Measurements from ENCODE around the gene UMOD.

UMOD gene

GRCh38 chr16:20347666-20348364 lies 4.7 kb downstream of the UMOD start:
- no peak for TF ChIP-seq GATA1 (IDR thresholded peaks at IDR 0.05; ENCODE audit: low read depth, low read length)
- TF ChIP-seq POLR2A (IDR thresholded peaks at IDR 0.05; ENCODE audit: low read length): no peak
- DNase-seq: no peak

- no peak for TF ChIP-seq POLR2A (IDR thresholded peaks at IDR 0.05; ENCODE audit: low read length)
- TF ChIP-seq GATA1 (IDR thresholded peaks at IDR 0.05; ENCODE audit: low read depth, low read length): no peak
- DNase-seq: no peak
Measured at GRCh38 chr16:20344611-20345010, 7.9 kb downstream of the UMOD start.

- DNase-seq: no peak
- no peak for TF ChIP-seq POLR2A (IDR thresholded peaks at IDR 0.05; ENCODE audit: low read length)
Measured at GRCh38 chr16:20339744-20340143, 12.8 kb downstream of the UMOD start.

GRCh38 chr16:20336955-20337354 lies 15.6 kb downstream of the UMOD start:
- TF ChIP-seq POLR2A (IDR thresholded peaks at IDR 0.05; ENCODE audit: low read length): no peak
- TF ChIP-seq GATA1 (IDR thresholded peaks at IDR 0.05; ENCODE audit: low read depth, low read length): no peak
- DNase-seq: no peak

GRCh38 chr16:20334396-20334795 lies 18.1 kb downstream of the UMOD start:
- TF ChIP-seq POLR2A (IDR thresholded peaks at IDR 0.05; ENCODE audit: low read length) (no peak), GATA1 (IDR thresholded peaks at IDR 0.05; ENCODE audit: low read depth, low read length) (no peak)

GRCh38 chr16:20333120-20333519 lies 19.4 kb downstream of the UMOD start:
- no peak for DNase-seq
- TF ChIP-seq POLR2A (IDR thresholded peaks at IDR 0.05; ENCODE audit: low read length) (no peak), GATA1 (IDR thresholded peaks at IDR 0.05; ENCODE audit: low read depth, low read length) (no peak)

More at GRCh38 chr16:20334396-20334795, 18.1 kb downstream of the UMOD start:
- no peak for DNase-seq

GRCh38 chr16:20332411-20332810 lies 20.1 kb downstream of the UMOD start:
- no peak for DNase-seq
- TF ChIP-seq POLR2A (IDR thresholded peaks at IDR 0.05; ENCODE audit: low read length): no peak
- no peak for TF ChIP-seq GATA1 (IDR thresholded peaks at IDR 0.05; ENCODE audit: low read depth, low read length)

GRCh38 chr16:20331635-20332034 lies 20.9 kb downstream of the UMOD start:
- TF ChIP-seq GATA1 (IDR thresholded peaks at IDR 0.05; ENCODE audit: low read depth, low read length): no peak
- TF ChIP-seq POLR2A (IDR thresholded peaks at IDR 0.05; ENCODE audit: low read length): no peak
- no peak for DNase-seq

GRCh38 chr16:20329392-20330138 lies 22.9 kb downstream of the UMOD start:
- no peak for DNase-seq
- no peak for TF ChIP-seq GATA1 (IDR thresholded peaks at IDR 0.05; ENCODE audit: low read depth, low read length)
- no peak for TF ChIP-seq POLR2A (IDR thresholded peaks at IDR 0.05; ENCODE audit: low read length)

GRCh38 chr16:20327444-20328041 lies 25.0 kb downstream of the UMOD start, which contains the start of gene GP2:
TSS of gene GP2 (minus strand) at chr16:20327513. CDS start at chr16:20326431, 1,082 bp downstream.
- DNase-seq: no peak

GRCh38 chr16:20326321-20326720 lies 26.2 kb downstream of the UMOD start:
- no peak for TF ChIP-seq POLR2A (IDR thresholded peaks at IDR 0.05; ENCODE audit: low read length)
- TF ChIP-seq GATA1 (IDR thresholded peaks at IDR 0.05; ENCODE audit: low read depth, low read length): no peak
- DNase-seq: no peak

More at GRCh38 chr16:20327444-20328041, 25.0 kb downstream of the UMOD start, which contains the start of gene GP2:
- TF ChIP-seq GATA1 (IDR thresholded peaks at IDR 0.05; ENCODE audit: low read depth, low read length) (no peak), POLR2A (IDR thresholded peaks at IDR 0.05; ENCODE audit: low read length) (no peak)

- no peak for DNase-seq
- TF ChIP-seq GATA1 (IDR thresholded peaks at IDR 0.05; ENCODE audit: low read depth, low read length): no peak
- no peak for TF ChIP-seq POLR2A (IDR thresholded peaks at IDR 0.05; ENCODE audit: low read length)
Measured at GRCh38 chr16:20325005-20325404, 27.5 kb downstream of the UMOD start.

GRCh38 chr16:20323591-20324117 lies 28.9 kb downstream of the UMOD start:
- TF ChIP-seq GATA1 (IDR thresholded peaks at IDR 0.05; ENCODE audit: low read depth, low read length) (no peak), POLR2A (IDR thresholded peaks at IDR 0.05; ENCODE audit: low read length) (no peak)
- DNase-seq: no peak

- DNase-seq: no peak
- TF ChIP-seq POLR2A (IDR thresholded peaks at IDR 0.05; ENCODE audit: low read length): no peak
- TF ChIP-seq GATA1 (IDR thresholded peaks at IDR 0.05; ENCODE audit: low read depth, low read length): no peak
Measured at GRCh38 chr16:20322696-20323095, 29.8 kb downstream of the UMOD start.

All from erythroblast (primary cell).